SK-N-MC (cell line): ENCODE data around the gene RABEP2.
"Not testable (repeated sequence)": the region's sequence is repeated elsewhere in the genome, so short reads cannot be mapped to it uniquely, and the experiment has no call there.

Experiments used
- EZH2 ChIP-seq: fragments of 200-600 bp; sonication (generic); IDR thresholded peaks from one replicate; pipeline ENCODE4 v1.6.1; 2017; ENCODE audit warnings: antibody characterized with exemption
- FOXP2 ChIP-seq: optimal IDR thresholded peaks from 2 replicates; pipeline ENCODE3; 2011; ENCODE audit warnings: mild to moderate bottlenecking, moderate library complexity; ENCODE audit not compliant: insufficient read depth; ENCODE audit errors: extremely low read length, control extremely low read depth
- POLR2AphosphoS5 ChIP-seq: IDR thresholded peaks from 2 replicates; pipeline ENCODE4 v1.6.1; 2012; ENCODE audit warnings: mild to moderate bottlenecking, low read depth, low read length, borderline replicate concordance

- TF ChIP-seq POLR2AphosphoS5, EZH2, FOXP2: not testable (repeated sequence)
These were observed 43.5 kb downstream of the RABEP2 start for GRCh38 chr16:28881565-28881964.
